ENCODE data around the gene ITGB2.

ITGB2 gene

DNA sequence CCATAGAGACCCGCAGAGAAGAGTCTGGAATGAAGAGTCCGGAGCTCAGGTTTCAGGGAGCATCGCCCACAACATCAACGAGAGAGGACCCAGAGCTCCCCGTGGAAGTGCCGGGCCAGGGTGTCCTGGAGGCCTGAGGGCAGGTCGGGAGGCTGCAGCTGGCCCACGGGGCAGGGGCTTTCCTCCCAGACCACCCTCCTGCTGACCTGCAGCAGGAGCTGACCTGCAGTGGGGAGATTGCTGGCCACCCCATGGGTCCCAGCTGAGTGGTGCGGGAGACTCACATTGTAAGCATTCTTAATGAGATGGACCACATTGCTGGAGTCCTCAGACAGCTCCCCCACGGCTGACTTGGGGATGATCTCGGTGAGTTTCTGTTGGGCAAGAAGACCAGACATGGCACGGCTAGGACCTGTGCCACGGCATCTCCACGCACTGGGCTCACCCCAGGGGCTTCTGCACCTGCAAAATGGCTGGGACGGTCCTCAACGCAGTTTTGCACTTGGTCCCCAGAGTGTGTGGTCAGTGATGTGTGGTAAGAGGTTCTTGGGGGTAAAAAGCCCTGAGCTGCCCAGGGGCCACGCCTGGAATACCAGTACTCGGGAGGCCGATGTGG, 25.9 kb downstream of the ITGB2 start:
- DNase-seq, result no peak

DNA sequence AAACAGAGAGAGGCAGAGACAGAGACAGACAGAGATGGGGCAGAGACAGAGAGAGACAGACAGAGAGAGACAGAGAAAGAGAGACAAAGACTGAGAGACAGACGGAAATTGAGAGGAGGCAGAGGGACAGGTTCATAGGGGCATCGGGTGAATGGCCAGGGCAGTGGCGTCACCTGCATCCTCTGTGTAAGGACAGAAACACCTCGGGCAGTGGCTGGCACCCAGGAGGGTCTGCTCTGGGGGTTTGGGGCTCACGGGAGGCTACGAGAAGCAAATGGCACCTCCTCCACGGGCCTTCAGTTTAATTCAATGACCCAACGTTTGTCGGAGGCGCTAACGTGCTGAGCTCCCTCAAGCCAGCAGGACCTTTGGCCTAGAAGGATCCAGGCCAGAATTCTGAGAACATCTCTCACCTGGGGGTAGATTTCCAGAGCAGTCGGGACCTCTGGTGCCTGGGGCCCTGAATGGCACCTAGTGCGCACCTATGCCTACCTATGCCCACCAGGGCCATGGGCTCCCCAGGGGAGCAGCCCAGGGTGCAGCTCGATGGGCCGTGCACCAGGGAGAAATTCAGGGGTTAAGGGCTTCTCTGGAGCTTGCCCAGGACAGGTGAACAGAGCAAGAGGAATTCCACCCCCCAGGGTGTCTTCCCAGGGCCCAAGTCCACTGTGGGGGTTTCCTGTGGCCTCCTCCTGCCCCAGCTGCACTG, 26.6 kb downstream of the ITGB2 start:
- no peak for DNase-seq

DNA sequence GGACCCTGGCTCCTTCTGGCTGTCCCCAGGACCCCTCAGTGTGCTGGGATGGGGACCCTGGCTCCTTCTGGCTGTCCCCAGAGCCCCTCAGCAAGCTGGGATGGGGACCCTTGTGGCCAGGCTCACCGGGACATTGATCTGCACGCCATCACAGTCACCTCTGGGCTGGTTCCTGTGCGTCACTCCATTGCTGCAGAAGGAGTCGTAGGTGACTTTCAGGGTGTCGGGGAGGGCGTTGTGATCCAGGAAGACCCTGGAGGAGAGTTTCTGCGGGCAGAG, 27.5 kb downstream of the ITGB2 start:
- DNase-seq, result no peak

DNA sequence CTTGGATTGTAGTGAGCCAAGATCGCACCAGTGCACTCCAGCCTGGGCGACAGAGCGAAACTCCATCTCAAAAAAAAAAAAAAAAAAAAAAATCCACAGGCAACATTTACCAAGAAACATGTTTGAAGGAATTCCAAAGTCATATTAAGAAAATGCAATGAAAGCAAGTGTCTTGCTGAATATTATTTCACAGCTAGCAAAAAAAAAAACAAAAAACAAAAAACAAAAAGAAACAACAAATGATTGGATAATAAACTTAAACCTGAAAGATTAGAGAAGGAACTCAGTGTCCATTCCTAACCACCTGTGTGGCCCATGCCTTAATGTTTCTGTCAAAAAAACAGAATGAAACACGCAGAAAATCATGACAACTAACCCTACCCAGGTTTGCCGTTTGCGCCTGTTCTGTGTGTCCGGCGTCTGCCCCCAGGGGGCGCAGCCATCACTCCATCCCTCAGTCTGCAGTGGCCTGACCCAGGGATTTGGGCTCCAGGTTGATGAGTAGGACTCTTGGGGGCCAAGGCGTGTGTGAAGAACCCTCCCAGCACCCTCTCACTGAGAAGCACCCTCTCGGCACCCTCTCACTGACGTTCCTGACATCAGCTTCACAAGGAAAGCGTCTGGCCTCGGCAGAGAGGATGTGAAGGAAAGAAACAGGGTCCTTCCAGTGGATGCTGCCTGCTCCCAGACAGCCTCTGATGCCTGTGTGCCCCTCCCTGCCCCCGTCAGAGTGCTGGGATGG, 28.0 kb downstream of the ITGB2 start:
- no peak for DNase-seq

DNA sequence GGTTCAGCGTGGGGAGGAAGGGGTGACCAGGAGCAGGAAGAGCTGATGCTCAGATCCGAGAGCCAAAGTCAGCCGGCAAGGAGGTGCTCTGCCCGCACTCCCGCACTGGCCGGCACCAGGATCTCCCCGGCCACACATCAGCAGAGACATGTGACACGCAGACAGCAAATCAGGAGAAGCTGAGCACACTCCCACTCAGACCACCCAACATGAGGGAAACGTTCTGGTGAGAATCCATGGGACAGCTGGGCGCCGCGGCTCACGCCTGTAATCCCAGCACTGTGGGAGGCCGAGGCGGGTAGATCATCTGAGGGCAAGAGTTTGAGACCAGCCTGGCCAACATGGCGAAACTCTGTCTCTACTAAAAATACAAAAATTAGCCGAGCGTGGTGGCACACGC, 28.6 kb downstream of the ITGB2 start:
- no peak for DNase-seq

DNA sequence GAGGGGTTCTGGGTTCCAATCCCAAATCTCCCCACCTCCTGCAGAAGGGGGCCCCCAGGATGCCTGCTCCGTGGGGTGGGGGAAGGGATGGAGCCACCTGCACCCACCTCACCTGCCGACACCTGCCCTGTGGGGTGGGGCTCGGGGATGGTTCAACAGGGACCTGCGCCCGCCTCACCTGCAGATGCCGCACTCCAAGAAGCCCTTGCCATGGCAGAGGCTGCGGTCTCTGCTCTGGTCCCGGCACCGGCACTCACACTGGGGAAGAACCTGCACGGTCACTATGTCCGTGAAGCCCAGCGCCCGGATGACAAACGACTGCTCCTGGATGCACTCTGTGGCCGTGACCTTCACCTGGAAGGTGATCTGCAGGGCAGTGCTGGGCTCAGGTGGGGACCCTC, 29.1 kb downstream of the ITGB2 start:
- no peak for DNase-seq

DNA sequence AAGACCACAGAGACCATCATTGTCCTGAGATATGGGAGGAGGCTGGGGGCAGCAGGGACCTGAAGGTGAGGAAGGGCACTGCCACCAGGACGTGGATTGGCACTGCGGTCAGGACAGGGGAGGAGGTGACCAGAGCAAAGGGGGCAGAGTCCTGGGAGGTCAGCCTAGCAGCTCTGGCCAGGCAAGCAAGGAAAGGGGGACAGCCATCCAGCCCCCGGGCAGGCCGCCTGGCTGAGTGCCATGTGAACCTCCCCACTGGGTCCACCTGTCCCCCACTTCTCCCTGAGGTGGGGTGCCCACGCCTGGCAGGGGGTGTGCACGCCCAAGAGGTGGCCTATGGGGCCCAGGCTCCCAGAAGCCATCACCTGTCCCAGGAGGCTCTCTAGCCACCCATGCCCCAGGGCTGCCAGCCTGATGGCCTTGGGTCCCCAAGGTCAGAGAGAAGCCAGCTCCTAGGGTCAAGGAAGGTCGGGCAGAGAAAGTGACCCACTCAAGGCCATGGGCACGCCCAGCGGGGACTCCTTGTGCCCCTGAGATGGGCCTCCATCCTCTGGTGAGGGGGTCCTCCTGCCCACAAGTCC, 29.6 kb downstream of the ITGB2 start:
- no peak for DNase-seq

DNA sequence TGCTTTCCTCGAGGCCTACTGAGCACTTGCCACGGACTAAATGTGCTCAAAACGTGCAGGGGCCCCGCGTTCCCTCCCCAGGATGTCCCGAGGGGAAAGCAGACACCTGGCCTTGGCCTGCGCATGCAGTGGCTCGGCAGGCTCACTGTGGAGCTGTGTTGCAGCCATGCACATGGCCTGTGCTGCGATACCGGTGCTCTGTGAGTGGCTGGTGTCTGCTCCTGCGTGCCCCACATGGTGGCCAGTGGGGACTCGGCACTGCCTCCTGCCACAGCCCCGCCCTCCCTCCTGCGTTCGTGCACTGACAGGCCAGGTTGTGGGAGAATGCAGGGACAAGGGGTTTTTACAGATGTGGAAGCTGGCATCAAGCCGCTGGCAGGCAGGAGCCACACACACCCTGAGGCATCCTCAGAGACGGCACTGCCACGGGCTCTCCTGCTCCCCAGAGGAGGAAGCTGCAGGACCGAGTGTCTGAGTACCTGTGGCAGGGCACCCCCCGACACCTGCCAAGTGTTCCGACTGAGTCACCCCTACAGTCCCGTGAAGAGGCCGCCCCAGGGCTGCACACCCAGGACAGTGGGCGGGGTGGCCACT, 30.3 kb downstream of the ITGB2 start:
- no peak for DNase-seq

DNA sequence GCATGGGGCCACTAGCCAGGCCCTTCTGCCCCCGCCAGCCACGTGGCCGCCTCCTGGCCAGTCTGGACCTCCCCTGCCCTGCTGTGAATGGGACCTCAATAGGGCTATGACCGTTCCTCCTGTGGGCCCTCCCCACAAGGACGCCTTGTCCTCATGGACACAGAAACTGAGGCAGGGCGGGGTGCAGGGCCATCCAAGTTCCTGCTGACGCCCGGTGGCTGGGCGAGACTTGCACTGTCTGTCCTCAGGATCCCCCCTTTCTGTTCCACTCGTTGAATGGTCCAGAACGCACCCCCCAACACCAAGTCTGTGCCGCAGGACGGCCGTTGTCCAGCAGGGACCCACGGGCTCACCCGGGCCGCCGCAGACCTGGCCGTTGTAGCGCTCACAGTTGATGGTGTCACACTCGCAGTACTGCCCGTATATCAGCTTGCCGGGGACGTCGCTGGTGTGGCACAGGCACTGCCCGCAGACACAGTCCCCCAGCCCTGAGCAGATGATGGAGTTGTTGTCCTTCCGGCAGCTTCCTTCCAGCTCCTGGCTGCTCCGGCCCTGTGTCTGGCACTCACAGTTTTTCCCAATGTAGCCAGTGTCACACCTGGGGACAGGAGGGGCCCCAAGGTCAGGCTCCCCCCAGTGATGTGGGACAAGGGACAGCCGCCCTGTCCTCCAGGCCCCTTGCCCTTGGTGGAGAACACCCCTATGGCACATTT, 30.9 kb downstream of the ITGB2 start:
- DNase-seq, result no peak

DNA sequence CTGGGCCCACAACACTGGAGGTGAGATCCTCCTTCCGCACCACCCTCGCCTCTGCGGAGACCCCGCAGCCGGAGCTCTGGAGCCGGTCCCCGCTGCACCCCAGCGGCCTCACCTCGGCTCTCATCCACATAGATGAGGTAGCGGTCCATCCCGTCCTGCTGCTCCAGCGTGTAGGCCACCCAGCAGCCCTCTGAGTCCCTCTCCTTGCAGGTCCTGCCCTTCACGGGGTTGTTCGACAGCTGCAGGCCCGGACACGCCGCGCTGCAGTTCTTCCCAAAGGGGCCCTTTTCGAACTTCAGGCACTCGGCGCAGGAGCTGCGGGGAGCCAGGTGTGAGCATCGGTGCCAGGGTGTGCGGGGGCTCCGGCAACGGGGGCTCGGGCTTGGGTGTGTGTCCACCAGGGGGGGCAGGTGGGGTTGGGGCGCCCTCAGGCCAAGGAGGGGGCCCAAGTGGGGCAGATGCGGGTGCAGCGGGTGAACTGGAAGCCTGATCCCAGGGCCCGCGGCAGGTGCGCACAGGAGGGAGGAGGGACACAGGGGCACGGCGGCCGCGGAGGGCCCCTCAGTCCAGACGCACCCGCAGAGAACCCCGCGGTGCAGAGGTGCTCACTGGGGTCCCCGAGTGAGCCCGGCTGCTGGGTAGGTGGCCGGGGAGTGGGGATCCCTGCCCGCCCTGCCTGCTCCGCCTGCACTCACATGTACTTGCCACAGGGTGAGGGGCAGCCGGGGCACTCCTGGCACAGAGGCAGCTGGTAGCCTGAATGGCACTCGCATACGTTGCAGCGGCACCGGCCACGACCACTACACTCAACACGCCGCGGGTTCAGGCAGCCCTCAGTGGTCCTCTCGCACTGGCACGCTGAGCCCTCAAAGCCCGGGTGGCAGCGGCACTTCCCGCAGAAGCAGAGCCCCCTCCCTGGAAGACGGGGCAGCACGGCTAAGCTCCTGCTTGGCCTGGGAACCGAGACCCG, 31.8 kb downstream of the ITGB2 start:
- no peak for DNase-seq

DNA sequence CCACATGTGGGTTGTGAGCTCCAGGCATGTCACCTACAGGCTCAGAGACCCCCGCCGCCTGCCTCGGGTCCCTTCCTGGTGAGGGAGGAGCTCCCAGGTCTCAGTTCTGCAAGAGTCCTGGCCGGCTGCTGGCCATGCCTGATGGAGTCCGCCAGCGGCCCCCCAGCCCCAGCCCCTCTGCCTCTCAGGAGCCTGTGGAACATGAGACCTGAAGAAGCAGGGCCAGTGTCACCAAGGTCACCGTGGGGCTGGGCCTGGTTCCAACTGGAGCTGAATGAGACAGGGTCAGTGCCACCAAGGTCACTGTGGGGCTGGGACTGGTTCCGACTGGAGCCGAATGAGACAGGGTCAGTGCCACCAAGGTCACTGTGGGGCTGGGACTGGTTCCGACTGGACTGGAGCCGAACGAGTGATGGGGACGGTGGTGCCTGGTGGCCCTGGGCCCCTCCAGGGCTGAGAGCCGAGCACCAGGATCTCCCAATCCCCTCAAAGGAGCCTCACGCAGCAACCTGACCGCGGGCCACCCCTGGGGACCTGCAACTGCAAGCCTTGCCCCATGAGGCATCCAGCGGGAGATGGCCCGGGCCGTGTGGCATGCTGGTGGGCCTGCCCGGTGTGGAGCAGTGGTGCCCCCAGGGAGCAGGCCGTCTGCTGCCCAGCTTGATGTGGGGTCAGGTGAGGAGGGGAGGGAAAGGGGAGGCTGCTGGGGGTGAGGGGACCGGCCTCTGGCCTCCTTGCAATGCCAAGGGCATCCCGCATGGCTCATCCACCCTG, 32.7 kb downstream of the ITGB2 start:
- no peak for DNase-seq

DNA sequence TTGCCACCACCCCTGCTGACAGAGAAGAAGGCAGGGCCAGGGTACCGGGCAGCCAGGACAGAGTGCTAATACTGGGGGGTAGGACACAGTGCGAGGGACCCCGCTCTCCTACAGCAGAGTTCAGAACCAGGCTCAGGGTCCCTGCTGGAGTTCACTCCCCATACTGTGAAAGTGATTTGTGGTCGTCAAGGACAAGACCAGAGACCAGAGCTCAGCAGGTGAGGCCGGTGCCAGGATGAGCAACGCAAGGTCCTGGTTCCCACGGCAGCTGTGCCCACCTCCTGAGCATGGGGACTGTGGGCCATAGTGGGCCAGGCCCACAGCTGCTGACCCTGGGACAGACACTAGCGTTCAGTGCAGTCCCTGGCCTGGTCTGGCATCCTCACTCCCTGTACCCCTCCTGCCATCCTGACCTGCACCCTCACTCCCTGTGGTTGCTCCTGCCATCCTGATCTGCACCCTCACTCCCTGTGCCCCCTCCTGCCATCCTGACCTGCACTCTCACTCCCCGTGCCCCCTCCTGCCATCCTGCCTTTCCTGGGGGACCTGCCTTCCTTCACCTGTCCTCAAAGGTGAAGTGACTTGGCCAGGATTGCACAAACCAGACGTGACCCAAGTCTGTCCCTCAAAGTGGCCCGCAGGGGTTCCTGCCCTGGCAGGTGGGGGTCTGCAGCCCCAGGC, 33.4 kb downstream of the ITGB2 start:
- DNase-seq, result no peak

DNA sequence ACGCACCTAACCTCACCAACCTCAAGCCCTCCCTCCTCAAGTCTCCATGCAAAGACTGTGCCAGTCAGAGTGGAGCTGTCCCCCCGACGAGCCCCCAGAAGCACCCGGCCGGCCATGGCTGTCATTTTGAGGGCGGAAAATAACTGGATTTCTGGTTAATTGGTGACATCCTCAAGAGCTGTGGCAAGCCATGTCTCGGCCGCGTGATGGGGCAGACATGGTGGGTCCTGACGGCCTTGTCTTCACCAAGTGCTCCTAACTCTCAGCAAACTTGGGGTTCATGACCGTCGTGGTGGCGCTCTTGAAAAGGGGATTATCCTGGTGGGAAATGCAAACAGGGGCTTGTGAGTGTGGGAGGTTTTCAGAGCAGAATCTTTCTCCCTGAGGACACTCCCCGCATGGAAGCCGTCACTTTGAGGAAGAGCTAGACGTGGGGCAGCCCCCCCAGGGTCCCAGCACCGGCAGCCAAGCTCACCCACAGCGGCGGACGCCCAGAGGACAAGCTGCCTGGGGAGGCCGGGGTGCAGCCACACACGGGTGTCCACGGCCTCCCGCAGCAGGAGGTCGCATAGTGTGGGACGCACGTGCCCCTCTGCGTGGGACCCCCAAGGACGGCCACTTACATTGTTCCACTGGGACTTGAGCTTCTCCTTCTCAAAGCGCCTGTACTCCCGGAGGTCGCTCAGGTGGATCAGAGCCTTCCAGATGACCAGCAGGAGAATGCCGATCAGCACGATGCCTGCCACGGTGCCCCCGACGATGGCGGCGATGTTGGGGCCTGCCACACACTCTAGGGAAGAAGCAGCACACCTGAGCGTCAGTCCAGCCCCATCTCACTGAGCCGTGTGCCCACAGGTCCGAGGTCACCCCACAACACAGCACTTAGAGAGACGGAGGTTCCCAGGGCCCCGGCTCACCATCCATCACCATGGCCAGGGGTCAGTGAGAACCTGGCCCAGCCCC, 34.3 kb downstream of the ITGB2 start:
- no peak for DNase-seq

DNA sequence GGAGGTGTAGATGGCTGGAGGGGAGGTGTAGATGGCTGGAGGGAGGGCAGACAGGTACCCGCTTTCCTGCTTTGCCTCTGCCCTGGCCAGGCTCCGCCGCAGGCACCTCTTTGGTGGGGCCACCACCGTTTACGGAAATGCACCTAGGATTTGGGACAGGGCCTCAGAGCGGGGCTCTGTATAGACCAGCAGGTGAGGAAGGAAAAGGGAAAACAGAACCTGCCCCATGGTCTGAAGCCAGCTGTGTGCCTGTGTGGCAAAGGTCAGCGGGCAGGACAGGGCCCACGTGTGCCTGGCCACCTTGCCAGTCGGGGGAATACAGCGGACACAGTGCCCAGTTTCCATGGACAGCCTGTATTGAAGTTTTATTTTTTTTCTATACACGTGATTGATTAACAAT, 35.1 kb downstream of the ITGB2 start:
- no peak for DNase-seq

DNA sequence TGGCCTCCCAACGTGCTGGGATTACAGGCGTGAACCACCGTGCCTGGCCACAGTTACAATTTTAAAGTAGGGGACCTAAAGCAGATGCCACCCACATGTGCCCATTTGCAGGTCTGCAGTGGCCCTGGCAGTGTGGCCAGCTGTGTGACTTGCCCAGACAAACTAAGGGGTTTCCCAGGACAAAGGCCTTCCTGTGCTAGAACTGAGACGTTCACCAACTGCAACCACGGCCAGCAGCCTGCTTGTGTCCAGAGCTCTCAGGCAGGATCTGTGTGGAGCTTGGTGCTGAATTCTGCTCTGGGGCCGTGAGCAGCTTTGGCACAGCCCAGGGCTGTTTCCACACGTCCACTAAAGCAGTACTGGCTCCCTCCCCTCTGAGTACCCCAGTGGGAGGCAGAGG, 36.6 kb downstream of the ITGB2 start:
- DNase-seq, result no peak

DNA sequence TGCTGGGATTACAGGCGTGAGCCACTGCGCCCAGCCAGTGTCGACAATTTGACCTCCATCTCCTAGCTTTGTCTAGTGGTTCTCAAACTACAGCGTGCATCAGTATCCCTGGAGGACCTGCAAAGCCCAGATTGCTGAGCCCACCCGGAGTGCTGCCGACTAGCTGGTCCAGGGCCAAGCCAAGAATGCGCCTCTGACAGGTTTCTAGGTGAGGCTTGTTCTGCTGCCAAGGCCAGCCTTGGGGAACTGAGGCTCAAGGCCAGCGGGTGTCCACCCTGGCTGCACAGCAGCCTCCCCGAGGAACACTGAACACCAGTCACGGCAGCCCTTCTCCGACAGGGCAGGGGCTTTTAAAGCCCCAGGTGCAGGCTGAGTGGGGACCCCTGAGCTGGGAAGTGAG, 37.4 kb downstream of the ITGB2 start:
- no peak for DNase-seq

DNA sequence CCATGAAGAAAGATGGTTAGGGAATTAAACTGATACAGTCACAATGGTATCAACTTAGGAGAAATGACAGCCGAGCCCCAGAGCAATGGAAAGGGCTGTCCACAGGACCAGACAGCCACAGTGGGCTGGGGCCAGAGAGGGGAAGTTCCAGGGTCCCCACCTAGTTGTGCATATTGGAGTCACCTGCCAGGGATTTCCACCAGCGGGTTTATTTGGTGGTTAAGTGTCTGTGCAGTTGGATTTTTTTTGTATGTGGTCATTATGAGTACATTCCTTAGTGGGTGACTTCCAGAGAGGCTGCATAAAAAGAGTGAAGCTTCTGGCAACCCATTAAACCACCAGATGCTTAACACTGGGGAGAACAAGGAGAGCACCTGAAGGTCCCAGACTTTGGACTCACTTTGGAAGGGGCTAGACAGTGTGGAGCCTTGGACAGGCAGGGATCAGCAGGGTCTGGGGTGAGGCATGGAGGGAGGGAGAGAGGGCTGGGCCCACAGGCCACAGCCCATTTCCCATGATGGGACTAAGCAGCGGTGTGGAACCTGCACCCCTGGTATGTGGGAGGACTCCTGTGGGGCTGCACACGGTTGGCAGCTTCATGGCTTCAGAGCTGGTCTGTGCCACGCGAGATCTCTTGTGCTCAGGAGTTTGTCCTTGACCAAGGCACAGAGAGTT, 39.4 kb downstream of the ITGB2 start:
- no peak for DNase-seq

DNA sequence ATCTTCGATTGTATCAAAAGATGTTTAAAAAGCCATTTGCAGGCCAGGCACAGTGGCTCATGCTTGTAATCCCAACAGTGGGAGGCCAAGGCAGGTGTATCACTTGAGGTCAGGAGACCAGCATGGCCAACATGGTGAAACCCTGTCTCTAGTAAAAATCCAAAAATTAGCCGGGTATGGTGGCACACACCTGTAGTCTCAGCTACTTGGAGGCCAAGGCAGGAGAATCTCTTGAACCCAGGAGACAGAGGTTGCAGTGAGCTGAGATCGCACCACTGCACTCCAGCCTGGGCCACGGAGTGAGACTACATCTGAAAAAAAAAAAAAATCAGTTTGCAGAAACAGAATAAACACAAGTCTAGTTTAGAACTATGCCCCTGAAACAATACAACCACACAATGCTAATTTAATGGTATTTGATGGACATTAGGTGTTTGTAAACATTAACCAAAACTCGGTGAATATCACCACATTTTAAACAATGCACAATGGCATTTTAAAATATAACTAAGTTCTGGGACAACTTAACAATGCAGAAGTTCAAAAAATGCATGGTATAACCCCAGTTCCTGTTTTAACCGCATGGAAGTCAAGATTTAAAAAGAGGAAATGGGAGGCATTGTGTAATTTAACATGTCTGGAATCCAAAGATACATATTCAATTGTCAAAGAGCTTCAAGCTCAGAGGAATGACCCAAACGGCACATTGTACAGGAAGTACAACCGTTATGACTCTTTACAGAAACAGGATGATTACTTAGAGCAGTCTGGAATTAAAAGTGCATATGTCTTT, 40.1 kb downstream of the ITGB2 start:
- no peak for DNase-seq
